Uterus (tissue), 4 donors: ENCODE data around the gene CD69. TPM values are rescaled to one million over a fixed set of nuclear protein-coding genes. Genes with fewer than 3 reads are reported as not detected.

Source experiments
- DNase-seq, 2 donors: peaks; one replicate each; pipeline ENCODE4 v3.0.0-alpha.2; 2019 to 2020
- H3K27ac ChIP-seq, 2 donors: fragments of 200-600 bp; sonication (generic); 1 replicate in 1 of 2; 2 replicates in 1 of 2; pipeline ENCODE4 v1.5.1; 2016 to 2018
- H3K27me3 ChIP-seq, 2 donors: fragments of 200-600 bp; sonication (generic); one replicate each; pipeline ENCODE4 v1.5.1; 2018 to 2019; ENCODE audit warnings: control low read depth in 1 of 2
- H3K36me3 ChIP-seq, 2 donors: fragments of 200-600 bp; sonication (generic); one replicate each; pipeline ENCODE4 v1.5.1; 2019; ENCODE audit warnings: control low read depth in 1 of 2
- H3K4me1 ChIP-seq, 2 donors: fragments of 200-600 bp; sonication (generic); one replicate each; pipeline ENCODE4 v1.5.1; 2018 to 2019; ENCODE audit warnings: control low read depth in 1 of 2
- H3K4me3 ChIP-seq, 2 donors: fragments of 200-600 bp; sonication (generic); 1 replicate in 1 of 2; 2 replicates in 1 of 2; pipeline ENCODE4 v1.5.1; 2018 to 2019; ENCODE audit warnings: mild to moderate bottlenecking in 1 of 2
- H3K9me3 ChIP-seq, 2 donors: fragments of 200-600 bp; sonication (generic); one replicate each; pipeline ENCODE4 v1.5.1; 2019; ENCODE audit warnings: control low read depth in 1 of 2
- CTCF ChIP-seq, 4 experiments: fragments of 200-600 bp in 2 of 4; fragments of 450-650 bp in 2 of 4; sonication (generic) in 2 of 4; IDR thresholded peaks; one replicate each; pipeline ENCODE4 v1.5.1; 2016 to 2019; ENCODE audit warnings: antibody characterized with exemption in 4 of 4, mild to moderate bottlenecking in 2 of 4, moderate library complexity in 1 of 4
- POLR2A ChIP-seq, 2 donors: fragments of 450-650 bp; IDR thresholded peaks; one replicate each; pipeline ENCODE4 v1.6.1; 2016; ENCODE audit warnings: antibody characterized with exemption in 2 of 2, mild to moderate bottlenecking in 1 of 2, moderate library complexity in 1 of 2
- intact Hi-C: fragments of 100-400 bp; cut with DNase I; formaldehyde crosslinking; loops from one replicate; pipeline ENCODE4 v1.15.1; 2023; ENCODE audit warnings: low total_unique reads
- total RNA-seq, 4 donors: library from RNA; depleted of rRNA in 3 of 4; stranded (reverse); fragments of >200 nt in 3 of 4; gene quantifications; one replicate each; pipeline versions ENCODE4 v1.1.0 to v1.2.4, GENCODE V29; 2014 to 2023
- donor health status: DM: yes; HTN: yes; CAD: no.

Gene CD69
- total RNA-seq, 4 donors from 2014 or later, result 0.88 to 10.2 (median 2.9) TPM

DNA sequence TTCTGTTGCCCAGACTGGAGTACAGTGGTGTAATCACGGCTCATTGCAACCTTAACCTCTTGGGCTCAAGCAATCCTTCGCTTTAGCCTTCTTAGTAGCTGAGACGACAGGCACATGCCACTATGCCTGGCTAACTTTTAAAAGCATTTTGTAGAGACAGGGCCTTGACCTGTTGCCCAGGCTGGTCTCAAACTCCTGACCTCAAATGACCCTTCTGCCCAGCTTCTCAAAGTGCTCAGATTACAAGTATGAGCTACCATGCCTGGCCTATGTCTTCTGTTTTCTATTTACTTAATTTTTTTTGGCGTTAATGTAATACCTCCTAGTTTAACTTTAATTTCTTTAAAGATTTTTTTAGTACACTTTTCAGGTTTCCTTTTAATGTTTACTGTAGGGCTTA is 46.0 kb upstream of the CD69 start:
- H3K36me3 ChIP-seq, result no peaks in the 10 kb centered on the region
- TF ChIP-seq POLR2A (IDR thresholded peaks at IDR 0.05) (no peak), CTCF (IDR thresholded peaks at IDR 0.05) (no peak)
- intact Hi-C loops, result no loop called here
- DNase-seq, result no peak
- H3K4me1 ChIP-seq, result no peaks in the 10 kb centered on the region
- no peak overlapping the region for H3K4me3 ChIP-seq
- no peaks in the 10 kb centered on the region for H3K9me3 ChIP-seq
- no peaks in the 10 kb centered on the region for H3K27me3 ChIP-seq
- H3K27ac ChIP-seq, result no peak overlapping the region

DNA sequence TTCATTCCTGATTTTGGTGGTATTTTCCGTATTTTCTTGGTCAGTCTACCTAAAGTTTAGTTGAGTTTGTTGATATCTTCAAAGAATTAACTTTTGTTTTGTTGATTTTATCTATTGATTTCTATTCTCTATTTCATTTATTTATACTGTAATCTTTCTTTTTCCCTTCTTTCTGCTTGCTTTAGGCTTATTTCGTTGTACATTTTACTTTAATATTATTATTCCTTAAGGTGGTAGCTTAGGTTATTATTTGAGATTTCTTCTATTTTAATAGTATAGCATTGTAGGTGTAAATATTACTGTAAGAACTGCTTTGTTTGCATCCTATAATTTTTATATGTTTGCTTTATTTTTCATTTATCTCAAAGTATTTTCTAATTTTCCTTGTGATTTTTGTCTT is 45.2 kb upstream of the CD69 start:
- H3K9me3 ChIP-seq, result no peaks in the 10 kb centered on the region
- DNase-seq, result no peak
- no peaks in the 10 kb centered on the region for H3K4me1 ChIP-seq
- no peak overlapping the region for H3K27ac ChIP-seq
- H3K36me3 ChIP-seq, result no peaks in the 10 kb centered on the region
- TF ChIP-seq POLR2A (IDR thresholded peaks at IDR 0.05), result no peak
- TF ChIP-seq CTCF (IDR thresholded peaks at IDR 0.05), result no peak
- H3K27me3 ChIP-seq, result no peaks in the 10 kb centered on the region
- no peak overlapping the region for H3K4me3 ChIP-seq
- intact Hi-C loops, result no loop called here

DNA sequence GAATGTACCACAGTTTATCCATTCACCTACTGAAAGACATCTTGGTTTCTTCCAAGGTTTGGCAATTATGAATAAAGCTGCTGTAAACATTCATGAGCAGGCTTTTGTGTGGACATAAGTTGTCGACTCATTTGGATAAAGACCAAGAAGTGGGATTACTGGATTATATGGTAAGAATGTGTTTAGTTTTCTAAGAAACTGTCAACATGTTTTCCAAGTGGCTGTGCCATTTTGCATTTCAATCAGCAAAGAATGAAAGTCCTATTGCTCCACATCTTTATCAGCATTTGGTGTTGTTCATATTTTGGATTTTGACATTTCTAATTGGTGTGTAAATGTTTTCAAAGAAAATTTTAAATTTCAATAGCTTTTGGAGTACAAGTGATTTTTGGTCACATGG is 39.3 kb upstream of the CD69 start:
- intact Hi-C loops, result no loop called here
- no peaks in the 10 kb centered on the region for H3K27me3 ChIP-seq
- H3K36me3 ChIP-seq, result no peaks in the 10 kb centered on the region
- no peak overlapping the region for H3K27ac ChIP-seq
- H3K4me3 ChIP-seq, result no peak overlapping the region
- no peaks in the 10 kb centered on the region for H3K4me1 ChIP-seq
- no peak for DNase-seq
- TF ChIP-seq CTCF (IDR thresholded peaks at IDR 0.05) (no peak), POLR2A (IDR thresholded peaks at IDR 0.05) (no peak)
- H3K9me3 ChIP-seq, result no peaks in the 10 kb centered on the region

DNA sequence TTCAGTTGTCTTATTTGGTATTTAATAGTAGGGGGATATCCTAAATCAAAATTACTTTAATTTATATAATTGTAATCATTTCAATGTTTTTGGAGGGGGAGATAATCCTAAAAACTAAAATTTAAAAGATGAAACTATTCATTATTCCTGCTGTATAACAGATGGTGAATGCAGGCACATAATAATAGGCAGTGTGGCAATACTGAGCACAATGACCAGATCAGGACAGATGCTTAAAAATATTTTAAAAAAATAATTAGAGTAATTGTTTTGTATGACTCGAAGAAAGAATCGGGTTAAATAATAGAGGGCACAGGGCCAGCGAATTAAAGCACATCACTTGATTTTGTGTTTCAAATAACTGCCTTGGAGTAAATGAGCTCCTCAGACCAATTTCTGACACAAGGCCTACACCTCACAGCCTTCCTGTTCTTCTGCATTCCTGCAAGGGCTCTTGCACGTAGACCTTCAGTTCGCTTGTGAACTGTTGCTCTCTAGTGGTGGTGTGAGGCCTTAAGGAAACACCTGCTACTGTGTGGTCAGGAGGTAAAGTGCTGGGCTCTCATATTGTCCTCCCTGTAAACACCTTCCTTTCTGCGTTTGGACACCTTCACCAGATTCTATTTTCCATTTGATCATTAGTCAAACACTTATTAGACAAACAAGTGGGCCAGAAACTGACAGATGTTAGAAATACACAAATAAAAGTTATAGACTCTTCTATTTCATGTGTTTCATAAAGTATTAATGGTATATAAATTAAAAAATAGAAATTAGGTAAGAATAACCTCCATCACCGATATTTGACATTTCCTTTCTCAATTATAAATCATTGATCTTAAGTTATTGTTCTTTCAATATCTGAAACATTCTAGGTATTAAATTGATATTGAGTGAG is 37.3 kb upstream of the CD69 start:
- H3K27me3 ChIP-seq, result no peaks in the 10 kb centered on the region
- TF ChIP-seq POLR2A (IDR thresholded peaks at IDR 0.05) (no peak), CTCF (IDR thresholded peaks at IDR 0.05) (peak in 3 of 4 experiments; percentile 17 to 42 (median 39))
- H3K9me3 ChIP-seq, result no peaks in the 10 kb centered on the region
- no peak overlapping the region for H3K27ac ChIP-seq
- H3K4me1 ChIP-seq, result no peaks in the 10 kb centered on the region
- intact Hi-C loops, result no loop called here
- DNase-seq, result no peak
- H3K36me3 ChIP-seq, result no peaks in the 10 kb centered on the region
- H3K4me3 ChIP-seq, result no peak overlapping the region

DNA sequence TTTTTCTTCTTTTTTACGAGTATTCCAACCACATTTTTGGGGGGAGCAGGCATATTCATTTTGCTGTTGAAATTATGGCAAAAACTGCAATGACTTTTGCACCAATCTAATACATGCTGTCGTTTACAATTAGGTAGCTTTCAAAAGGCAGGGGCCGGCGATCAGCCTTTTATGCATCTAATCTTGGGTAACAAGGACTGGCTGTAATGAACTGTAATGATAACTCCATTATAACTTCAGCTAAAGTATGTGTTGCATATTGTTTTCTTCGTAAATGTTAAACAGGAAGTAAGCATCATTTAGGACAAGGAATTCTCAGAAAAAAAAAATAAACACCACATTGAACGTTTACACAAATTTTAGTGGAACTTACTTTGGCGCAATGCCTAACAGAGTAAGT is 36.3 kb upstream of the CD69 start:
- H3K36me3 ChIP-seq, result no peaks in the 10 kb centered on the region
- intact Hi-C loops, result no loop called here
- TF ChIP-seq POLR2A (IDR thresholded peaks at IDR 0.05), result no peak
- TF ChIP-seq CTCF (IDR thresholded peaks at IDR 0.05), result no peak

More for the DNA sequence above, 36.3 kb upstream of the CD69 start:
- no peaks in the 10 kb centered on the region for H3K9me3 ChIP-seq
- no peaks in the 10 kb centered on the region for H3K27me3 ChIP-seq
- H3K4me1 ChIP-seq, result no peaks in the 10 kb centered on the region
- no peak for DNase-seq
- H3K4me3 ChIP-seq, result no peak overlapping the region
- no peak overlapping the region for H3K27ac ChIP-seq
